SU-DHL-6 (cell line): ENCODE measurements around the gene FLAD1.

Source experiments
- H2AFZ ChIP-seq: fragments of 200-600 bp; sonication (generic); 2 replicates; pipeline ENCODE4 v1.6.1; 2014; ENCODE audit warnings: low read depth, mild to moderate bottlenecking, moderate library complexity, mixed read lengths, antibody characterized with exemption, low read length; ENCODE audit not compliant: severe bottlenecking
- H3F3A ChIP-seq: fragments of 200-600 bp; shearing (Covaris generic); 2 replicates; pipeline ENCODE4 v1.6.0; 2016; ENCODE audit warnings: antibody characterized with exemption, mild to moderate bottlenecking; ENCODE audit not compliant: insufficient read depth
- H3K27ac ChIP-seq: fragments of 200-600 bp; sonication (generic); 2 replicates; pipeline ENCODE4 v1.5.1; 2016; ENCODE audit warnings: low read depth, mild to moderate bottlenecking, low read length, moderate library complexity, mixed read lengths
- H3K27me3 ChIP-seq: fragments of 200-600 bp; sonication (generic), shearing (Covaris generic); 2 replicates; pipeline ENCODE4 v1.6.0; 2014; ENCODE audit warnings: mild to moderate bottlenecking, low read length
- H3K36me3 ChIP-seq: fragments of 200-600 bp; sonication (generic); 2 replicates; pipeline ENCODE4 v1.6.1; 2014; ENCODE audit warnings: mild to moderate bottlenecking, low read length, mixed read lengths
- H3K4me2 ChIP-seq: fragments of 300-600, 200-600 bp; shearing (Covaris generic), sonication (generic); 2 replicates; pipeline ENCODE4 v1.6.0; 2014; ENCODE audit warnings: low read length, low read depth, mild to moderate bottlenecking; ENCODE audit not compliant: poor library complexity, severe bottlenecking
- H3K4me3 ChIP-seq: fragments of 200-600 bp; sonication (generic); 2 replicates; pipeline ENCODE4 v1.5.1; 2014; ENCODE audit warnings: antibody characterized with exemption, low read length, mild to moderate bottlenecking, mixed read lengths; ENCODE audit not compliant: insufficient read depth, poor library complexity, severe bottlenecking
- H3K79me2 ChIP-seq: fragments of 200-600 bp; sonication (generic); 2 replicates; pipeline ENCODE4 v1.6.1; 2014; ENCODE audit warnings: mild to moderate bottlenecking, low read length, moderate library complexity; ENCODE audit not compliant: insufficient read depth
- H3K9ac ChIP-seq: fragments of 200-600 bp; sonication (generic); 2 replicates; pipeline ENCODE4 v1.7.0; 2014; ENCODE audit warnings: mild to moderate bottlenecking, low read length
- H3K9me2 ChIP-seq: fragments of 200-600 bp; sonication (generic); replicated peaks from 2 replicates; pipeline ENCODE4 v1.6.1; 2014; ENCODE audit warnings: low read length; ENCODE audit not compliant: insufficient read depth
- H3K9me3 ChIP-seq: fragments of 200-600 bp; sonication (generic); 2 replicates; pipeline ENCODE4 v1.6.1; 2014; ENCODE audit warnings: low read length, mixed read lengths; ENCODE audit not compliant: insufficient read depth
- H4K20me1 ChIP-seq: fragments of 200-600 bp; sonication (generic); 2 replicates; pipeline ENCODE4 v1.6.1; 2014; ENCODE audit warnings: low read depth, mild to moderate bottlenecking, antibody characterized with exemption, low read length, moderate library complexity, mixed read lengths
- EZH2phosphoT487 ChIP-seq: fragments of 200-600 bp; sonication (generic), shearing (Covaris generic); conservative IDR thresholded peaks from 2 replicates; pipeline ENCODE4 v1.6.1; 2018; ENCODE audit warnings: mild to moderate bottlenecking, antibody characterized with exemption, low read length, moderate library complexity, mixed read lengths
- TF ChIP-seq, protein P1 (sequence below): fragments of 200-600 bp; sonication (generic); IDR thresholded peaks from one replicate; pipeline ENCODE4 v1.5.1; 2017; ENCODE audit warnings: antibody characterized with exemption, mild to moderate bottlenecking, low read length, moderate library complexity; ENCODE audit not compliant: insufficient read depth, poor library complexity, severe bottlenecking

Gene FLAD1

DNA sequence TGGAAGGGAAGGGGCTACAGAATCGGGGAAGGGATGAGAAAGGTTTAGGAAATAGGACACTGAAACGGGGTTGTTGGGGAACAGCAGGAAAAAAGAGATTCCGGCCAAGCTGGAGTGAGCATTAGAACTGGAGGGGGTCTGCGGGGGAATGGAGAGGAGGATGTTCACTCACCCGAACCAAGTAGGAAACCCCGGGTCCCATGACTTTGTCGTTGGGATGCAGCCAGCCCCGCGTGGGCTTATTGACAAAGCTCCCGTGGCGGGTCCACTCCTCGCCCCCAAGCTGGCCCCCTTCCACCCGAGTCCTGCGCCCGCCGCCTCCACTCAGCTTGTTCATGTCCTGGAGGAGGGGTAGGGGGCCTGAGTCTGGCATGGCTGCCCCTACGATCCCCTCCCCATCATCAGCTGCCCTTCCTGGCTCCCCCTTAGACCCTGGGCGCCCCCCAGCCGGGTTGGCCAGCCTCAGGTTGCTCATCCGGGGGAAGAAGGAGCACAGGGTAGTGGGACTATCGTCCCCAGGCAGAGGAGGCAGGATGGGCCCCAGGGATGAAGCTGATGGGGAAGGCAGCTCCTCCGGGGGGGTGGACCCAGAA lies 13.2 kb upstream of the FLAD1 start:
- H3K36me3 ChIP-seq, result no peaks in the 10 kb centered on the region
- no peaks in the 10 kb centered on the region for H3K9me3 ChIP-seq
- no peak overlapping the region for H3K27ac ChIP-seq
- no peaks in the 10 kb centered on the region for H4K20me1 ChIP-seq
- H3K4me2 ChIP-seq, result no peak overlapping the region
- TF ChIP-seq, protein P1, sequence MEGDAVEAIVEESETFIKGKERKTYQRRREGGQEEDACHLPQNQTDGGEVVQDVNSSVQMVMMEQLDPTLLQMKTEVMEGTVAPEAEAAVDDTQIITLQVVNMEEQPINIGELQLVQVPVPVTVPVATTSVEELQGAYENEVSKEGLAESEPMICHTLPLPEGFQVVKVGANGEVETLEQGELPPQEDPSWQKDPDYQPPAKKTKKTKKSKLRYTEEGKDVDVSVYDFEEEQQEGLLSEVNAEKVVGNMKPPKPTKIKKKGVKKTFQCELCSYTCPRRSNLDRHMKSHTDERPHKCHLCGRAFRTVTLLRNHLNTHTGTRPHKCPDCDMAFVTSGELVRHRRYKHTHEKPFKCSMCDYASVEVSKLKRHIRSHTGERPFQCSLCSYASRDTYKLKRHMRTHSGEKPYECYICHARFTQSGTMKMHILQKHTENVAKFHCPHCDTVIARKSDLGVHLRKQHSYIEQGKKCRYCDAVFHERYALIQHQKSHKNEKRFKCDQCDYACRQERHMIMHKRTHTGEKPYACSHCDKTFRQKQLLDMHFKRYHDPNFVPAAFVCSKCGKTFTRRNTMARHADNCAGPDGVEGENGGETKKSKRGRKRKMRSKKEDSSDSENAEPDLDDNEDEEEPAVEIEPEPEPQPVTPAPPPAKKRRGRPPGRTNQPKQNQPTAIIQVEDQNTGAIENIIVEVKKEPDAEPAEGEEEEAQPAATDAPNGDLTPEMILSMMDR, result no peak
- no peak for TF ChIP-seq EZH2phosphoT487
- H3K27me3 ChIP-seq, result no peaks in the 10 kb centered on the region
- peaks cover 11% of the 10 kb centered on the region; the same call in 1 of the 2 replicates for H3F3A ChIP-seq
- 0 out of 2 replicates have a peak overlapping the region, but pooled peaks have one; percentile 18 for H3K9ac ChIP-seq
- no peak overlapping the region for H2AFZ ChIP-seq
- peaks cover 29% of the 10 kb centered on the region for H3K79me2 ChIP-seq
- H3K4me3 ChIP-seq, result no peak overlapping the region
- no peaks in the 10 kb centered on the region for H3K9me2 ChIP-seq

DNA sequence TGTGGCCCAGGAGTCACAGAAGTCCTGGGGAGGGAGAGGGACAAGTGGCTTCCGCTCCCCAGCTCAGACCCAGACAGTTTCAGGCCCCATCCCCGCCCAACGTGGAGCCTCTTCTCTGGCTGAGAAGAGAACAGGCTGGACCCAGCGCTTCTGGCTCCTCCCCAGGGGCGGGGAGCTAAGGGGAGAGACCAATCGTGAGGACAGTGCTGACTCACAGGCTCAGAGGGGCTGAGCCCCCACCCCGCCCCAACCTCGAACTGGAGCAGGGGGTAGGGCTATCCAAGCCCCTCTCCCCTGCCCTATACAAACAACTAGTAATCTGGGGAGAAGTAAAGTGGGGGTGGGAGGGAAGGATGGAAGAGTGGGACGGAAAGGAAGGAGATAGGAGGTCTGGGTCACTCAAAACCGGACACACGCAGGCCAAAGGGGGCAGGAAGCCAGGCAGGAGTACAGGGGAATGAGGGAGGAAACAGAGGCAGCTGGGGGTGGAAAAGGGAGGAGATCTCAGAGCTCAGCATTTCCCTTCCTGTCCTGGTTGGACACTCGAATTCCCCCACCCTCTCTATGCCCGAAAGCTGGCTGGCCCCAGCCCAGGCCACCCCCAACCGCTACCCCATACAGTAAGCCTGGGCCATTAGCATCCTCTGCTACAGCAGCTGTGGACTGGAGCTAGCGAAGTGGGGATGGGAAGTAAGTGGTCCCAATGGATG lies 12.4 kb upstream of the FLAD1 start, which contains the start of gene SHC1:
Gene SHC1, minus strand, starts transcription at position 117 of the 710 bp plus-strand sequence. CDS start 221 bp downstream, outside the sequence.
- TF ChIP-seq, protein P1, result no peak
- TF ChIP-seq EZH2phosphoT487, result no peak
- Histone ChIP-seq H3K9me3 (no peaks in the 10 kb centered on the region), H3K79me2 (peaks cover 38% of the 10 kb centered on the region), H3F3A (peaks cover 11% of the 10 kb centered on the region; the same call in 1 of the 2 replicates), H3K27me3 (no peaks in the 10 kb centered on the region), H3K9ac (peak within 1 kb of the TSS; percentile 18; the same call in 1 of the 2 replicates), H4K20me1 (no peaks in the 10 kb centered on the region), H3K4me3 (no peak within 1 kb of the TSS), H3K9me2 (no peaks in the 10 kb centered on the region), H2AFZ (no peak within 1 kb of the TSS), H3K27ac (no peak within 1 kb of the TSS), H3K4me2 (peak within 1 kb of the TSS; percentile 9), H3K36me3 (no peaks in the 10 kb centered on the region)

DNA sequence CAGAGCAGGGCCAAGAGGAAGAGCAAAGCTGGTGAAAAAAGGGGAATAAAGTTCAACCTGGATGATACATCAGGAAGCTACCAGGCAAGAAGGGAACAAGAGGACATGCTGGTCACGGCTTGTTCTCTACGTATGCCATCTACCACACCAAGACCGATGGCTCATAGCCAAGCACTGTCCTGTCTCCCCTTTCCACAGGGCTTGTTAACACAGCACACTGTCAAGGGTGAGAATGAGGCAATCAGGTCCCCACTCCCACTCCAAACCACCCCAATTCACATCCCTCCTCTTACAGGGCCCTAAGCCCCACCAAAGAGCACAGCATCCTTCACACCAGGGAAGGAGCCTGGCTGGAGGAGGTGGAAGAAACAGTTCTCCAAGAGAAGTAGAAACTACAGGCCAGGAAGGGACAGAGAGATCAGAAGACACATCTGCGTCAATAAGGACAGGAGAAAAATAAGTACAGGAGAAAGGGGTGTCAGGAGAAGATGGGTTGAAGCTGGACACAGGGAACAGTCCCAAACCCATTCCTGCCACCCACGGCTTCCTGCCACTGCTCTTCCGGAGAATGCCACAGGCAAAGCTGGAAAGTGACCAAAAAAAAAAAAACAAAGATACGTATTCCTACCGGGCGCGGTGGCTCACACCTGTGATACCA lies 11.7 kb upstream of the FLAD1 start:
- no peaks in the 10 kb centered on the region for H3K9me2 ChIP-seq
- no peak overlapping the region for H3K4me3 ChIP-seq
- no peak overlapping the region for H3K27ac ChIP-seq
- TF ChIP-seq EZH2phosphoT487, result no peak
- TF ChIP-seq, protein P1, result no peak
- peak overlapping the region; percentile 18; the same call in 1 of the 2 replicates for H3K9ac ChIP-seq
- H4K20me1 ChIP-seq, result no peaks in the 10 kb centered on the region
- no peaks in the 10 kb centered on the region for H3K36me3 ChIP-seq
- peaks cover 11% of the 10 kb centered on the region; the same call in 1 of the 2 replicates for H3F3A ChIP-seq
- H3K27me3 ChIP-seq, result no peaks in the 10 kb centered on the region
- H2AFZ ChIP-seq, result no peak overlapping the region
- H3K4me2 ChIP-seq, result peak overlapping the region; percentile 9
- peaks cover 45% of the 10 kb centered on the region for H3K79me2 ChIP-seq
- H3K9me3 ChIP-seq, result no peaks in the 10 kb centered on the region
